Endothelial cell (in vitro differentiated cells): ENCODE measurements around the gene GUK1. TPM values are rescaled to one million over a fixed set of nuclear protein-coding genes. Genes with fewer than 3 reads are reported as not detected.

Experiments
- DNase-seq: peaks from one replicate; pipeline ENCODE4 v3.0.0; 2021; ENCODE audit warnings: low spot score
- H3K27ac Mint-ChIP-seq: one replicate; pipeline ENCODE4 v1.8.0; 2021; ENCODE audit warnings: mixed read lengths, inconsistent platforms; ENCODE audit not compliant: unreplicated experiment
- H3K27me3 Mint-ChIP-seq: one replicate; pipeline ENCODE4 v1.8.0; 2021; ENCODE audit warnings: mild to moderate bottlenecking, moderate library complexity, mixed read lengths, inconsistent platforms; ENCODE audit not compliant: unreplicated experiment
- H3K36me3 Mint-ChIP-seq: one replicate; pipeline ENCODE4 v1.8.0; 2021; ENCODE audit warnings: mild to moderate bottlenecking, low read depth, mixed read lengths, inconsistent platforms; ENCODE audit not compliant: unreplicated experiment
- H3K4me1 Mint-ChIP-seq: one replicate; pipeline ENCODE4 v1.8.0; 2021; ENCODE audit warnings: mild to moderate bottlenecking, mixed read lengths, inconsistent platforms; ENCODE audit not compliant: unreplicated experiment
- H3K4me3 Mint-ChIP-seq: one replicate; pipeline ENCODE4 v1.8.0; 2021; ENCODE audit warnings: mild to moderate bottlenecking, mixed read lengths, inconsistent platforms; ENCODE audit not compliant: unreplicated experiment
- H3K9me3 Mint-ChIP-seq: one replicate; pipeline ENCODE4 v1.8.0; 2021; ENCODE audit warnings: mixed read lengths, inconsistent platforms; ENCODE audit not compliant: unreplicated experiment
- total RNA-seq: library from RNA; stranded (reverse); fragmentation: NEBNext Ultra II Directional; extraction: Animal tissue kit (Norgen Biotek cat#: 25700); gene quantifications from one replicate; pipeline ENCODE4 v1.2.1, GENCODE V29; 2021; ENCODE audit not compliant: unreplicated experiment
- TF ChIP-seq, protein P1 (sequence below): fragments of 200-600 bp; sonication (generic); IDR thresholded peaks from one replicate; pipeline ENCODE4 v1.5.0; 2021; ENCODE audit warnings: antibody characterized with exemption; ENCODE audit not compliant: unreplicated experiment

The GUK1 gene
- total RNA-seq, 1 donor from 2014 or later = 280 TPM

DNA sequence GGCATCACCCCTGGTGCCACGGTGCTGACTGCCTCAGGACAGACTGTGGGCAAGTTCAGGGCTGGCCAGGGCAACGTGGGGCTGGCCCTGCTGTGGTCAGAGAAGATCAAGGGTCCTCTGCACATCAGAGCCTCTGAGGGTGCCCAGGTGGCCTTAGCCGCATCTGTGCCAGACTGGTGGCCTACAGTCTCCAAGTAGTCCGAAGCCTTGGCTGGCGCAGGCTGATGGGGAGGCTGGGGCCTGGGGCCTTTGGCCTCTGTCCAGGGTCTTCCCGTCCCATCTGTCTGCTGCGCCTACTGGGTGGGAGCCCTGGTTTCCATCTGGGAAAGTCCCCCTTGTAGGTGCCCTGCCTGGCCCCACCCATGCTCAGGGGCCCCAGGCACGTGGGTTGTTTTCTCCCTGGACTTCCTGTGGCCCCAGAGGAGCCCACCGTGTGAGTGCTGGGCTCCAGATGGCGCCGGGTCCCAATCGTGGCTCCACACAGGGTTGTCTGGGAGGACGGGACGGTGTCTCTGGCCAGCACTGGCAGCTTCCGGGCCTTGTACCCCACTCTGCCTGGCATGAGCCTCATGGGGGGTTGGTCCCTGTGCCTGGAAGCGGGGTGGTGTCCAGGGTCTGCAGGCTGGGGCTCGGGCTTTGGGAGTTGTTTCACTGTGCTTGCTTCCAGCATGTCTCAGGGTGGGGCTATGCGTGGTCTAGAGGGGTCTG is 35.4 kb downstream of the GUK1 start:
- no peak for DNase-seq
- Mint-ChIP-seq H3K4me3 (no peak overlapping the region), H3K9me3 (no peaks in the 10 kb centered on the region), H3K4me1 (peaks cover 3% of the 10 kb centered on the region), H3K36me3 (peaks cover 10% of the 10 kb centered on the region), H3K27ac (no peak overlapping the region), H3K27me3 (peaks cover 8% of the 10 kb centered on the region)
- TF ChIP-seq, protein P1, sequence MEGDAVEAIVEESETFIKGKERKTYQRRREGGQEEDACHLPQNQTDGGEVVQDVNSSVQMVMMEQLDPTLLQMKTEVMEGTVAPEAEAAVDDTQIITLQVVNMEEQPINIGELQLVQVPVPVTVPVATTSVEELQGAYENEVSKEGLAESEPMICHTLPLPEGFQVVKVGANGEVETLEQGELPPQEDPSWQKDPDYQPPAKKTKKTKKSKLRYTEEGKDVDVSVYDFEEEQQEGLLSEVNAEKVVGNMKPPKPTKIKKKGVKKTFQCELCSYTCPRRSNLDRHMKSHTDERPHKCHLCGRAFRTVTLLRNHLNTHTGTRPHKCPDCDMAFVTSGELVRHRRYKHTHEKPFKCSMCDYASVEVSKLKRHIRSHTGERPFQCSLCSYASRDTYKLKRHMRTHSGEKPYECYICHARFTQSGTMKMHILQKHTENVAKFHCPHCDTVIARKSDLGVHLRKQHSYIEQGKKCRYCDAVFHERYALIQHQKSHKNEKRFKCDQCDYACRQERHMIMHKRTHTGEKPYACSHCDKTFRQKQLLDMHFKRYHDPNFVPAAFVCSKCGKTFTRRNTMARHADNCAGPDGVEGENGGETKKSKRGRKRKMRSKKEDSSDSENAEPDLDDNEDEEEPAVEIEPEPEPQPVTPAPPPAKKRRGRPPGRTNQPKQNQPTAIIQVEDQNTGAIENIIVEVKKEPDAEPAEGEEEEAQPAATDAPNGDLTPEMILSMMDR = no peak

DNA sequence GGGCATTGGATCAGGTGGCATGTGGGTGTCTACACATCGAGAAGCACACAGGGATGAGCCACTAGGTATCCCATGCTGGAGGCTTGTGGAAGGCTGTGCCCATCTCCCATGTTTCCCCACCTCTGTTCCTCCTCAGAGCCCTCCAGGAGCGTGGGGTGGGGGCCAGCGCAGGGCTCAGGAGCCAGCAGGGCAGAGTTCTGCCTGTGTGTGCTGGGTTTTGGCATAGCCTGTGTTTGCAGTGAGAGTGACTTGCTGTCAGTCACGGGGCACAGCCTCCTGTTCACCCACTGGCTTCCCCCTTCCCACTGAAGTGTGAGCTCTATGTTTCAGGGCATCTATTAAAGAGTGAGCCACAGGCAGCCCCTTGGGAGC is 35.9 kb downstream of the GUK1 start:
- no peaks in the 10 kb centered on the region for H3K9me3 Mint-ChIP-seq
- H3K4me3 Mint-ChIP-seq = no peak overlapping the region
- TF ChIP-seq, protein P1 = no peak
- H3K27me3 Mint-ChIP-seq = peaks cover 8% of the 10 kb centered on the region
- peaks cover 10% of the 10 kb centered on the region for H3K36me3 Mint-ChIP-seq
- no peak overlapping the region for H3K27ac Mint-ChIP-seq
- peaks cover 3% of the 10 kb centered on the region for H3K4me1 Mint-ChIP-seq
- DNase-seq = no peak

DNA sequence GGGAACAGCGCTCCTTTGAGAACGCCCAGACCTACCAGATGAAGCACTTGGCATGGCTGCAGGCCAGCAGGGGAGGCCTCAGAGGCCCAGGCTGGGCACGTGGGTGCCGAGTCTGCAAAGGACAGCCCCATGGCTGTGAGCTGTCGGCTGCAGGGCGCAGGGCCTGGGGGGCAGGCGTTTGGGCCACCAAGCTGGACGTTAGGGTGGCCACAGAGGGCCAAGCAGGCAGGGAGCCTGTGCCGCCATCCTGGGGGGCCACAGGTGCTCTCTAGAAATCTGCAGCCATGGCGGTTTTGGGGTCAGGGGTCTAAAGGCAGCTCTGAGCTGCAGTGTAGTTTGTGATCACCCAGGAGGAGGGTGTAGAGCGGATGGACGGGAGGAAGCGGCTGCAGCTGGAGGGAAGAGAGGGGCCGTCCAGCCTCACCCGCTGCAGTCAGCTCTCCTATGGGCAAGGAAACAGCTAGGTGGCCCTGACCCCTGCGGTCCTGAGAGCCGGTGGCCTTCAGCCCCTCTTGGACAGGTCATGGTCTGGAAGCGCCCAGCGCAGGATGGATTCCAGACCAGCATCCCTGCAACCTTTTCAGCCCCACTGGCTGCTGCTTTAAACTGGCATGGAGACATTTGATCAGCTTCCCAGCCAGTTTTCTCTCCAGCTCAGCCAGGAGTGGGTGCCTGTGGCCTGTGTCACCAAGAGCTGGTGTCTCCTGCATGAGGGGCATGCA is 36.5 kb downstream of the GUK1 start:
- no peak overlapping the region for H3K27ac Mint-ChIP-seq
- TF ChIP-seq, protein P1 = no peak
- peaks cover 9% of the 10 kb centered on the region for H3K36me3 Mint-ChIP-seq
- H3K4me3 Mint-ChIP-seq = no peak overlapping the region
- peaks cover 3% of the 10 kb centered on the region for H3K4me1 Mint-ChIP-seq
- no peak for DNase-seq
- H3K9me3 Mint-ChIP-seq = no peaks in the 10 kb centered on the region
- H3K27me3 Mint-ChIP-seq = peaks cover 7% of the 10 kb centered on the region

DNA sequence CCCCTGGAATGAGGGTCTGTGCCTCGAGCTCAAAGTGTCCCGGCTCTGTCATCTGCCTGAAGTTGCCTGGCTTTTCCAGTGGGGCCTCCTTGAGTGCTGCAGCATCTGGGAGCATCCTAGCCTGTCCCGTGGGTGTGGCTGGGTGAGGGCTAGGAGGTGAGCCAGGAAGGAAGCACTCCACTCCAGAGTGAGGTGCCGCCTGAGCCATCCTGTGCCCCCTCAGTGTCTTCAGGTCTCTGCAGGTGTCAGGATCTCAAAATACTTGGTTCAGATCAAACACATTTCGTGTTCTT is 37.0 kb downstream of the GUK1 start:
- Mint-ChIP-seq H3K27ac (no peak overlapping the region), H3K4me3 (no peak overlapping the region), H3K4me1 (peaks cover 3% of the 10 kb centered on the region), H3K36me3 (peaks cover 4% of the 10 kb centered on the region), H3K9me3 (no peaks in the 10 kb centered on the region), H3K27me3 (peaks cover 3% of the 10 kb centered on the region)
- TF ChIP-seq, protein P1 = no peak
- no peak for DNase-seq
